GM18498 (cell line): ENCODE results near the gene DCAF12.

Experiments used
- ATAC-seq: cut with Tn5 transposase; IDR thresholded peaks from one replicate; pipeline ENCODE4 v1.9.1; 2021; ENCODE audit warnings: mild to moderate bottlenecking, moderate library complexity; ENCODE audit not compliant: unreplicated experiment

Gene DCAF12

GRCh38 chr9:34127035-34127948 is 794 bp upstream of the DCAF12 start:
- peak; percentile 3 for ATAC-seq

GRCh38 chr9:34125681-34126206 is 754 bp downstream of the DCAF12 start:
- no peak for ATAC-seq

GRCh38 chr9:34124926-34125325 is 1.6 kb downstream of the DCAF12 start:
- ATAC-seq, result no peak

GRCh38 chr9:34124099-34124498 is 2.4 kb downstream of the DCAF12 start:
- peak; percentile 14 for ATAC-seq

- peak; percentile 56 for ATAC-seq
Measured at GRCh38 chr9:34123682-34124081, 2.8 kb downstream of the DCAF12 start.

GRCh38 chr9:34121996-34122395 is 4.5 kb downstream of the DCAF12 start:
- no peak for ATAC-seq

- ATAC-seq, result no peak
Measured at GRCh38 chr9:34119713-34120112, 6.8 kb downstream of the DCAF12 start.

GRCh38 chr9:34114436-34114835 is 12.1 kb downstream of the DCAF12 start:
- ATAC-seq, result no peak

- no peak for ATAC-seq
Measured at GRCh38 chr9:34106110-34106509, 20.4 kb downstream of the DCAF12 start.

GRCh38 chr9:34102796-34103195 is 23.7 kb downstream of the DCAF12 start:
- no peak for ATAC-seq

GRCh38 chr9:34098307-34098706 is 28.2 kb downstream of the DCAF12 start:
- ATAC-seq, result no peak

GRCh38 chr9:34097865-34098264 is 28.6 kb downstream of the DCAF12 start:
- no peak for ATAC-seq

GRCh38 chr9:34096751-34097150 is 29.7 kb downstream of the DCAF12 start:
- no peak for ATAC-seq

GRCh38 chr9:34093578-34093977 is 32.9 kb downstream of the DCAF12 start:
- ATAC-seq, result no peak

GRCh38 chr9:34089311-34089710 is 37.2 kb downstream of the DCAF12 start:
- ATAC-seq, result no peak

GRCh38 chr9:34087370-34087769 is 39.1 kb downstream of the DCAF12 start:
- no peak for ATAC-seq

GRCh38 chr9:34086864-34087263 is 39.6 kb downstream of the DCAF12 start:
- ATAC-seq, result no peak

GRCh38 chr9:34085581-34086500 is 40.7 kb downstream of the DCAF12 start:
- no peak for ATAC-seq

- no peak for ATAC-seq
Measured at GRCh38 chr9:34084562-34084961, 41.9 kb downstream of the DCAF12 start.

GRCh38 chr9:34079181-34079580 is 47.3 kb downstream of the DCAF12 start:
- no peak for ATAC-seq

- ATAC-seq, result no peak
Measured at GRCh38 chr9:34072868-34073590, 53.5 kb downstream of the DCAF12 start.
